Gastrocnemius medialis (tissue), 4 donors: ENCODE results near the gene EXD3.

Source experiments
- POLR2A ChIP-seq, 2 donors: fragments of 450-650 bp; IDR thresholded peaks; one replicate each; pipeline ENCODE4 v1.6.1; 2017; ENCODE audit warnings: antibody characterized with exemption in 2 of 2, mild to moderate bottlenecking in 2 of 2, moderate library complexity in 2 of 2
- TF ChIP-seq, protein P1 (sequence below), 5 experiments: fragments of 450-650 bp in 3 of 5; fragments of 200-600 bp in 2 of 5; sonication (generic) in 2 of 5; IDR thresholded peaks in 4 of 5; conservative IDR thresholded peaks in 1 of 5; 1 replicate in 4 of 5; 2 replicates in 1 of 5; pipeline ENCODE4 v1.5.1; 2016 to 2019; ENCODE audit warnings: antibody characterized with exemption in 5 of 5, mild to moderate bottlenecking in 3 of 5, moderate library complexity in 3 of 5

- no peak for TF ChIP-seq POLR2A (IDR thresholded peaks at IDR 0.05)
- TF ChIP-seq, protein P1, sequence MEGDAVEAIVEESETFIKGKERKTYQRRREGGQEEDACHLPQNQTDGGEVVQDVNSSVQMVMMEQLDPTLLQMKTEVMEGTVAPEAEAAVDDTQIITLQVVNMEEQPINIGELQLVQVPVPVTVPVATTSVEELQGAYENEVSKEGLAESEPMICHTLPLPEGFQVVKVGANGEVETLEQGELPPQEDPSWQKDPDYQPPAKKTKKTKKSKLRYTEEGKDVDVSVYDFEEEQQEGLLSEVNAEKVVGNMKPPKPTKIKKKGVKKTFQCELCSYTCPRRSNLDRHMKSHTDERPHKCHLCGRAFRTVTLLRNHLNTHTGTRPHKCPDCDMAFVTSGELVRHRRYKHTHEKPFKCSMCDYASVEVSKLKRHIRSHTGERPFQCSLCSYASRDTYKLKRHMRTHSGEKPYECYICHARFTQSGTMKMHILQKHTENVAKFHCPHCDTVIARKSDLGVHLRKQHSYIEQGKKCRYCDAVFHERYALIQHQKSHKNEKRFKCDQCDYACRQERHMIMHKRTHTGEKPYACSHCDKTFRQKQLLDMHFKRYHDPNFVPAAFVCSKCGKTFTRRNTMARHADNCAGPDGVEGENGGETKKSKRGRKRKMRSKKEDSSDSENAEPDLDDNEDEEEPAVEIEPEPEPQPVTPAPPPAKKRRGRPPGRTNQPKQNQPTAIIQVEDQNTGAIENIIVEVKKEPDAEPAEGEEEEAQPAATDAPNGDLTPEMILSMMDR (IDR thresholded peaks at IDR 0.05 in 4 of 5, conservative IDR thresholded peaks at IDR 0.05 in 1 of 5): no peak
These were observed 129.9 kb downstream of the EXD3 start for GRCh38 chr9:137293094-137293481.
